ENCODE data around the gene BTAF1.

Gene BTAF1

DNA sequence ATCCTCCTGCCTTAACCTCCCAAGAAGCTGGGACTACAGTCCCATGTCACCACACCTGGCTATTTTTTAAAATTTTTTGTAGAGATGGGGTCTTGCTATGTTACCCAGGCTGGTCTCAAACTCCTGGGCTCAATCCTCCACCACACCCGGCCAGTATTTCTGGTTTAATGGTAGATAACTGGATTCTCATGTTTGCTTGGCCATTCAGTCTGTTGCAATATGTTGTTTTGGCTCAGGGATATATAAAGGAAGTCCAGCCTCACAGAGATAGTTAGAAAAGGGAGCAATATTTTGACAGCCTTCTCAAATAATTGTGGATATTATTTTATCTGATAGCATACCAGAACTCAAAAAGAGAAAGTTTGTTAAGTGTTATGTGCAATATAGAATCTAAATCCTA lies 82.4 kb downstream of the BTAF1 start:
- no peak for TF ChIP-seq SPI1 (IDR thresholded peaks at IDR 0.05; ENCODE audit: borderline replicate concordance, low read depth)
- TF ChIP-seq, protein P1, sequence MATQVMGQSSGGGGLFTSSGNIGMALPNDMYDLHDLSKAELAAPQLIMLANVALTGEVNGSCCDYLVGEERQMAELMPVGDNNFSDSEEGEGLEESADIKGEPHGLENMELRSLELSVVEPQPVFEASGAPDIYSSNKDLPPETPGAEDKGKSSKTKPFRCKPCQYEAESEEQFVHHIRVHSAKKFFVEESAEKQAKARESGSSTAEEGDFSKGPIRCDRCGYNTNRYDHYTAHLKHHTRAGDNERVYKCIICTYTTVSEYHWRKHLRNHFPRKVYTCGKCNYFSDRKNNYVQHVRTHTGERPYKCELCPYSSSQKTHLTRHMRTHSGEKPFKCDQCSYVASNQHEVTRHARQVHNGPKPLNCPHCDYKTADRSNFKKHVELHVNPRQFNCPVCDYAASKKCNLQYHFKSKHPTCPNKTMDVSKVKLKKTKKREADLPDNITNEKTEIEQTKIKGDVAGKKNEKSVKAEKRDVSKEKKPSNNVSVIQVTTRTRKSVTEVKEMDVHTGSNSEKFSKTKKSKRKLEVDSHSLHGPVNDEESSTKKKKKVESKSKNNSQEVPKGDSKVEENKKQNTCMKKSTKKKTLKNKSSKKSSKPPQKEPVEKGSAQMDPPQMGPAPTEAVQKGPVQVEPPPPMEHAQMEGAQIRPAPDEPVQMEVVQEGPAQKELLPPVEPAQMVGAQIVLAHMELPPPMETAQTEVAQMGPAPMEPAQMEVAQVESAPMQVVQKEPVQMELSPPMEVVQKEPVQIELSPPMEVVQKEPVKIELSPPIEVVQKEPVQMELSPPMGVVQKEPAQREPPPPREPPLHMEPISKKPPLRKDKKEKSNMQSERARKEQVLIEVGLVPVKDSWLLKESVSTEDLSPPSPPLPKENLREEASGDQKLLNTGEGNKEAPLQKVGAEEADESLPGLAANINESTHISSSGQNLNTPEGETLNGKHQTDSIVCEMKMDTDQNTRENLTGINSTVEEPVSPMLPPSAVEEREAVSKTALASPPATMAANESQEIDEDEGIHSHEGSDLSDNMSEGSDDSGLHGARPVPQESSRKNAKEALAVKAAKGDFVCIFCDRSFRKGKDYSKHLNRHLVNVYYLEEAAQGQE (IDR thresholded peaks at IDR 0.05; ENCODE audit: insufficient replicate concordance, low read depth), result no peak
- no peak for TF ChIP-seq POLR2AphosphoS5 (IDR thresholded peaks at IDR 0.05; ENCODE audit: low read depth)
- TF ChIP-seq, protein P2, sequence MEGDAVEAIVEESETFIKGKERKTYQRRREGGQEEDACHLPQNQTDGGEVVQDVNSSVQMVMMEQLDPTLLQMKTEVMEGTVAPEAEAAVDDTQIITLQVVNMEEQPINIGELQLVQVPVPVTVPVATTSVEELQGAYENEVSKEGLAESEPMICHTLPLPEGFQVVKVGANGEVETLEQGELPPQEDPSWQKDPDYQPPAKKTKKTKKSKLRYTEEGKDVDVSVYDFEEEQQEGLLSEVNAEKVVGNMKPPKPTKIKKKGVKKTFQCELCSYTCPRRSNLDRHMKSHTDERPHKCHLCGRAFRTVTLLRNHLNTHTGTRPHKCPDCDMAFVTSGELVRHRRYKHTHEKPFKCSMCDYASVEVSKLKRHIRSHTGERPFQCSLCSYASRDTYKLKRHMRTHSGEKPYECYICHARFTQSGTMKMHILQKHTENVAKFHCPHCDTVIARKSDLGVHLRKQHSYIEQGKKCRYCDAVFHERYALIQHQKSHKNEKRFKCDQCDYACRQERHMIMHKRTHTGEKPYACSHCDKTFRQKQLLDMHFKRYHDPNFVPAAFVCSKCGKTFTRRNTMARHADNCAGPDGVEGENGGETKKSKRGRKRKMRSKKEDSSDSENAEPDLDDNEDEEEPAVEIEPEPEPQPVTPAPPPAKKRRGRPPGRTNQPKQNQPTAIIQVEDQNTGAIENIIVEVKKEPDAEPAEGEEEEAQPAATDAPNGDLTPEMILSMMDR (IDR thresholded peaks at IDR 0.05; ENCODE audit: insufficient read depth, low read length), result no peak
- no peak for TF ChIP-seq GABPA (IDR thresholded peaks at IDR 0.05; ENCODE audit: low read depth)
- Histone ChIP-seq H3K27me3 (ENCODE audit: insufficient read depth, poor library complexity, severe bottlenecking) (no peaks in the 10 kb centered on the region), H3K4me3 (replicated peaks; ENCODE audit: insufficient read depth, low read length) (no peak overlapping the region), H3K27ac (replicated peaks) (no peak overlapping the region)
- DNase-seq (ENCODE audit: low read depth in 1 of 2, low spot score in 1 of 2), result no peak

- Histone ChIP-seq H3K27me3 (ENCODE audit: insufficient read depth, poor library complexity, severe bottlenecking) (no peaks in the 10 kb centered on the region), H3K27ac (replicated peaks) (no peak overlapping the region), H3K4me3 (replicated peaks; ENCODE audit: insufficient read depth, low read length) (no peak overlapping the region)
- TF ChIP-seq GABPA (IDR thresholded peaks at IDR 0.05; ENCODE audit: low read depth) (no peak), SPI1 (IDR thresholded peaks at IDR 0.05; ENCODE audit: borderline replicate concordance, low read depth) (no peak), POLR2AphosphoS5 (IDR thresholded peaks at IDR 0.05; ENCODE audit: low read depth) (no peak)
- TF ChIP-seq, protein P1 (IDR thresholded peaks at IDR 0.05; ENCODE audit: insufficient replicate concordance, low read depth), result no peak
- TF ChIP-seq, protein P2 (IDR thresholded peaks at IDR 0.05; ENCODE audit: insufficient read depth, low read length), result no peak
- no peak for DNase-seq (ENCODE audit: low read depth in 1 of 2, low spot score in 1 of 2)
These were observed 85.9 kb downstream of the BTAF1 start for GRCh38 chr10:92009445-92009844.

GRCh38 chr10:92010047-92010735 lies 86.6 kb downstream of the BTAF1 start:
- Histone ChIP-seq H3K4me3 (replicated peaks; ENCODE audit: insufficient read depth, low read length) (no peak overlapping the region), H3K27me3 (ENCODE audit: insufficient read depth, poor library complexity, severe bottlenecking) (no peaks in the 10 kb centered on the region), H3K27ac (replicated peaks) (no peak overlapping the region)
- TF ChIP-seq, protein P2 (IDR thresholded peaks at IDR 0.05; ENCODE audit: insufficient read depth, low read length), result no peak
- TF ChIP-seq, protein P1 (IDR thresholded peaks at IDR 0.05; ENCODE audit: insufficient replicate concordance, low read depth), result no peak
- TF ChIP-seq SPI1 (IDR thresholded peaks at IDR 0.05; ENCODE audit: borderline replicate concordance, low read depth) (no peak), GABPA (IDR thresholded peaks at IDR 0.05; ENCODE audit: low read depth) (no peak), POLR2AphosphoS5 (IDR thresholded peaks at IDR 0.05; ENCODE audit: low read depth) (no peak)
- no peak for DNase-seq (ENCODE audit: low read depth in 1 of 2, low spot score in 1 of 2)

Measured in HL-60 (cell line).